ENCODE measurements around the gene HS1BP3. TPM values are rescaled to one million over a fixed set of nuclear protein-coding genes. Genes with fewer than 3 reads are reported as not detected.

The HS1BP3 gene
- total RNA-seq, 5 donors from 2014 or later (not counting 1 experiment from before 2014, with no cell fraction given): 11.1 to 20.7 (median 17.2) TPM

- Histone ChIP-seq H3K27ac (ENCODE audit: low read length) (no peak overlapping the region), H3K9me3 (no peaks in the 10 kb centered on the region), H3K36me3 (ENCODE audit: control insufficient read depth in 2 of 2, extremely low read depth in 1 of 2, insufficient read depth in 1 of 2, low read length in 1 of 2) (peaks cover 7 to 55% of the 10 kb centered on the region in 2 donors), H3K4me1 (ENCODE audit: control insufficient read depth in 1 of 2, extremely low read depth in 1 of 2, insufficient read depth in 2 of 2, low read length in 2 of 2) (no peaks in the 10 kb centered on the region), H3K4me3 (ENCODE audit: control insufficient read depth in 1 of 2, extremely low read depth in 1 of 2, low read length in 1 of 2) (no peak overlapping the region), H3K27me3 (replicated peaks in 1 of 2; ENCODE audit: control insufficient read depth in 2 of 2, extremely low read depth in 1 of 2, insufficient read depth in 2 of 2, low read length in 1 of 2) (no peaks in the 10 kb centered on the region)
- Mint-ChIP-seq H3K9me3 (no peaks in the 10 kb centered on the region), H3K36me3 (peaks cover 35% of the 10 kb centered on the region), H3K4me3 (no peak overlapping the region), H3K4me1 (no peaks in the 10 kb centered on the region), H3K27me3 (no peaks in the 10 kb centered on the region), H3K27ac (no peak overlapping the region)
- ATAC-seq (replicated peaks in 1 of 4): no peak
- no peak for DNase-seq
- 95% methylated on average over 11 of the region's 13 CpGs for WGBS (ENCODE audit: insufficient coverage)
- ChIA-PET CTCF (no interaction called here), POLR2A (no interaction called here)
These were observed 31.3 kb downstream of the HS1BP3 start for GRCh38 chr2:20619624-20620024.

GRCh38 chr2:20618886-20619521 lies 31.9 kb downstream of the HS1BP3 start:
- H3K36me3 ChIP-seq (ENCODE audit: control insufficient read depth in 2 of 2, extremely low read depth in 1 of 2, insufficient read depth in 1 of 2, low read length in 1 of 2): peaks cover 7 to 49% of the 10 kb centered on the region in 2 donors
- Mint-ChIP-seq H3K36me3 (peaks cover 31% of the 10 kb centered on the region), H3K4me1 (no peaks in the 10 kb centered on the region), H3K27me3 (no peaks in the 10 kb centered on the region), H3K4me3 (no peak overlapping the region), H3K27ac (no peak overlapping the region), H3K9me3 (no peaks in the 10 kb centered on the region)
- ATAC-seq (replicated peaks in 1 of 4) (no peak), DNase-seq (no peak)
- POLR2A ChIA-PET: no interaction called here
- H3K4me3 ChIP-seq (ENCODE audit: control insufficient read depth in 1 of 2, extremely low read depth in 1 of 2, low read length in 1 of 2): no peak overlapping the region
- no peaks in the 10 kb centered on the region for H3K4me1 ChIP-seq (ENCODE audit: control insufficient read depth in 1 of 2, extremely low read depth in 1 of 2, insufficient read depth in 2 of 2, low read length in 2 of 2)
- no peak overlapping the region for H3K27ac ChIP-seq (ENCODE audit: low read length)
- H3K27me3 ChIP-seq (replicated peaks in 1 of 2; ENCODE audit: control insufficient read depth in 2 of 2, extremely low read depth in 1 of 2, insufficient read depth in 2 of 2, low read length in 1 of 2): no peaks in the 10 kb centered on the region
- 92% methylated on average over 15 of the region's 15 CpGs for WGBS (ENCODE audit: insufficient coverage)
- H3K9me3 ChIP-seq: no peaks in the 10 kb centered on the region
- CTCF ChIA-PET: no interaction called here

- Mint-ChIP-seq H3K9me3 (no peaks in the 10 kb centered on the region), H3K36me3 (peaks cover 31% of the 10 kb centered on the region), H3K27ac (no peak overlapping the region), H3K27me3 (no peaks in the 10 kb centered on the region), H3K4me1 (no peaks in the 10 kb centered on the region), H3K4me3 (no peak overlapping the region)
- H3K4me1 ChIP-seq (ENCODE audit: control insufficient read depth in 1 of 2, extremely low read depth in 1 of 2, insufficient read depth in 2 of 2, low read length in 2 of 2): no peaks in the 10 kb centered on the region
- no peak overlapping the region for H3K27ac ChIP-seq (ENCODE audit: low read length)
- ChIA-PET CTCF (no interaction called here), POLR2A (no interaction called here)
- no peak for DNase-seq
- peaks cover 7 to 44% of the 10 kb centered on the region in 2 donors for H3K36me3 ChIP-seq (ENCODE audit: control insufficient read depth in 2 of 2, extremely low read depth in 1 of 2, insufficient read depth in 1 of 2, low read length in 1 of 2)
- H3K9me3 ChIP-seq: no peaks in the 10 kb centered on the region
- H3K4me3 ChIP-seq (ENCODE audit: control insufficient read depth in 1 of 2, extremely low read depth in 1 of 2, low read length in 1 of 2): no peak overlapping the region
- WGBS (ENCODE audit: insufficient coverage): 88% methylated on average over 3 of the region's 10 CpGs
- no peak for ATAC-seq (replicated peaks in 1 of 4)
- no peaks in the 10 kb centered on the region for H3K27me3 ChIP-seq (replicated peaks in 1 of 2; ENCODE audit: control insufficient read depth in 2 of 2, extremely low read depth in 1 of 2, insufficient read depth in 2 of 2, low read length in 1 of 2)
These were observed 32.4 kb downstream of the HS1BP3 start for GRCh38 chr2:20618468-20618885.

- H3K9me3 ChIP-seq: no peaks in the 10 kb centered on the region
- no peaks in the 10 kb centered on the region for H3K27me3 Mint-ChIP-seq
- H3K4me1 Mint-ChIP-seq: no peaks in the 10 kb centered on the region
- no peak overlapping the region for H3K4me3 Mint-ChIP-seq
- no peak overlapping the region for H3K27ac Mint-ChIP-seq
- no peaks in the 10 kb centered on the region for H3K9me3 Mint-ChIP-seq
- peaks cover 7 to 39% of the 10 kb centered on the region in 2 donors for H3K36me3 ChIP-seq (ENCODE audit: control insufficient read depth in 2 of 2, extremely low read depth in 1 of 2, insufficient read depth in 1 of 2, low read length in 1 of 2)
- no peak for ATAC-seq (replicated peaks in 1 of 4)
- no peaks in the 10 kb centered on the region for H3K4me1 ChIP-seq (ENCODE audit: control insufficient read depth in 1 of 2, extremely low read depth in 1 of 2, insufficient read depth in 2 of 2, low read length in 2 of 2)
- H3K36me3 Mint-ChIP-seq: peaks cover 30% of the 10 kb centered on the region
- POLR2A ChIA-PET: no interaction called here
- no peaks in the 10 kb centered on the region for H3K27me3 ChIP-seq (replicated peaks in 1 of 2; ENCODE audit: control insufficient read depth in 2 of 2, extremely low read depth in 1 of 2, insufficient read depth in 2 of 2, low read length in 1 of 2)
- no peak overlapping the region for H3K4me3 ChIP-seq (ENCODE audit: control insufficient read depth in 1 of 2, extremely low read depth in 1 of 2, low read length in 1 of 2)
- H3K27ac ChIP-seq (ENCODE audit: low read length): no peak overlapping the region
- no peak for DNase-seq
- WGBS (ENCODE audit: insufficient coverage): 87% methylated on average over 12 of the region's 14 CpGs
- CTCF ChIA-PET: no interaction called here
These were observed 32.9 kb downstream of the HS1BP3 start for GRCh38 chr2:20617892-20618467.

GRCh38 chr2:20617081-20617575 lies 33.8 kb downstream of the HS1BP3 start:
- Mint-ChIP-seq H3K4me1 (no peaks in the 10 kb centered on the region), H3K36me3 (peaks cover 26% of the 10 kb centered on the region), H3K4me3 (no peak overlapping the region), H3K9me3 (no peaks in the 10 kb centered on the region), H3K27me3 (no peaks in the 10 kb centered on the region), H3K27ac (no peak overlapping the region)
- Histone ChIP-seq H3K9me3 (no peaks in the 10 kb centered on the region), H3K4me3 (ENCODE audit: control insufficient read depth in 1 of 2, extremely low read depth in 1 of 2, low read length in 1 of 2) (no peak overlapping the region), H3K4me1 (ENCODE audit: control insufficient read depth in 1 of 2, extremely low read depth in 1 of 2, insufficient read depth in 2 of 2, low read length in 2 of 2) (no peaks in the 10 kb centered on the region), H3K36me3 (ENCODE audit: control insufficient read depth in 2 of 2, extremely low read depth in 1 of 2, insufficient read depth in 1 of 2, low read length in 1 of 2) (peaks cover 7 to 31% of the 10 kb centered on the region in 2 donors), H3K27ac (ENCODE audit: low read length) (no peak overlapping the region), H3K27me3 (replicated peaks in 1 of 2; ENCODE audit: control insufficient read depth in 2 of 2, extremely low read depth in 1 of 2, insufficient read depth in 2 of 2, low read length in 1 of 2) (no peaks in the 10 kb centered on the region)
- WGBS (ENCODE audit: insufficient coverage): 79% methylated on average over 3 of the region's 10 CpGs
- DNase-seq (no peak), ATAC-seq (replicated peaks in 1 of 4) (no peak)
- ChIA-PET CTCF (no interaction called here), POLR2A (no interaction called here)

GRCh38 chr2:20616341-20616871 lies 34.5 kb downstream of the HS1BP3 start:
- Histone ChIP-seq H3K27me3 (replicated peaks in 1 of 2; ENCODE audit: control insufficient read depth in 2 of 2, extremely low read depth in 1 of 2, insufficient read depth in 2 of 2, low read length in 1 of 2) (no peaks in the 10 kb centered on the region), H3K36me3 (ENCODE audit: control insufficient read depth in 2 of 2, extremely low read depth in 1 of 2, insufficient read depth in 1 of 2, low read length in 1 of 2) (peaks cover 5 to 24% of the 10 kb centered on the region in 2 donors), H3K27ac (ENCODE audit: low read length) (no peak overlapping the region), H3K4me3 (ENCODE audit: control insufficient read depth in 1 of 2, extremely low read depth in 1 of 2, low read length in 1 of 2) (no peak overlapping the region), H3K9me3 (no peaks in the 10 kb centered on the region), H3K4me1 (ENCODE audit: control insufficient read depth in 1 of 2, extremely low read depth in 1 of 2, insufficient read depth in 2 of 2, low read length in 2 of 2) (no peaks in the 10 kb centered on the region)
- ATAC-seq (replicated peaks in 1 of 4): peak in 1 of 4 experiments; percentile 4
- WGBS (ENCODE audit: insufficient coverage): 80% methylated on average over 1 of the region's 4 CpGs
- ChIA-PET CTCF (no interaction called here), POLR2A (no interaction called here)
- Mint-ChIP-seq H3K4me1 (no peaks in the 10 kb centered on the region), H3K27ac (no peak overlapping the region), H3K4me3 (no peak overlapping the region), H3K36me3 (peaks cover 23% of the 10 kb centered on the region), H3K9me3 (no peaks in the 10 kb centered on the region), H3K27me3 (no peaks in the 10 kb centered on the region)
- DNase-seq: no peak

Measured in T-cell (primary cell).